Measurements from ENCODE around the gene PPL. TPM values are rescaled to one million over a fixed set of nuclear protein-coding genes. Genes with fewer than 3 reads are reported as not detected.
"Not testable (repeated sequence)": the region's sequence is repeated elsewhere in the genome, so short reads cannot be mapped to it uniquely, and the experiment has no call there.

The PPL gene
- total RNA-seq, 1 donor from 2014 or later, result 5.6 TPM

DNA sequence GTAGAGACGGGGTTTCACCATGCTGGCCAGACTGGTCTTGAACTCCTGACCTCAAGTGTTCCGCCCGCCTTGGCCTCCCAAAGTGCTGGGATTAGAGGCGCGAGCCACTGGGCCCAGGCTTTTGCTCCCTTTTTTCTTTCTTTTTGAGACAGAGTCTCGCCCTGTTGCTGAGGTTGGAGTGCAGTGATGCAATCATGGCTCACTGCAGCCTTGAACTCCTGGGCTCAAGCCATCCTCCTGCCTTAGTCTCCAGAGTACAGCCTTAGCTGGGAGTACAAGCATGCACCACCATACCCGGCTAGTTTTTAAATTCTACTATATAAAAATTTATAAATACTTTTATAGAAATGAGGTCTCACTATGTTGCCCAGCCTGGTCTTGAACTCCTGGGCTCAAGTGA lies 26.6 kb upstream of the PPL start:
- intact Hi-C loops (cut with DNase I), result not testable (repeated sequence)

DNA sequence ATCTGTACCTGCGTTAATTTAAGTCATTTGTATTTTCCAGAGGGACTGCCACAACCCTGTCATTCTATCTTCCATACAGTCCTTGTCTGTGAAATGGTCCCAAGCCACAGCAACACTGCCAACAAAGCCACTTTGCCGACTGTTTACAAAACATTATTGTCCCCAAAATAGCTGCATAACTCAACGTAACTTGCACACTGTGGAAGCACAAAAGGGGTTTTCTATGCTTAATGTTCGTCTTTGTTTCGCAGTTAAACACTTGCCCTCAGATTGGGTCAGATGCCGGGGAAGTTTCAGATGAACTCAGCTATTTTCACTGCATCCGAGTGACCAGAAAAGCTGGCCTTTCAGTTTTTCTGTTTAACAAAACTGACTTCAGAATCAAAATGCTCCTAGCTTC lies 25.8 kb upstream of the PPL start:
- intact Hi-C loops (cut with DNase I), result no loop called here
- no peak for DNase-seq (ENCODE audit: low spot score)

More for the DNA sequence above, 26.6 kb upstream of the PPL start:
- not testable (repeated sequence) for DNase-seq (ENCODE audit: low spot score)

DNA sequence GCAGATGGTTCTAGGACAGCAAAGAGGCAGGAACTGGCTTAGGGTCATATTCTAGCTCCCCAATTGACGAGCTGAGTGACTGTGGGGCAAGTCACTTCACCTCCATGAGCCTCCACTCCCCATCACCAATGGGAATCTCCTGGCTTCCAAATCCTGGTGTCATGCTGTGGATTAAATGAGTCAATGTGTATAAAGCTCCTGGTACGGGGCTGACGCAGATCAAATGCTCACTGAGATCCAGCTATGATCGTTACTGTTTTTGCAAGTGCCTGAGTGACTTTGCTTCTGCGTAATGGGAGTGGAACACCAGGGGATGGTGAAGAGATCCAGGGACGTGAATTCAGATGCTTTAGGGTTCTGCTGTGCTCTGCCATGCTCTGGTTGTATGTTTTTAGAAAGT lies 23.6 kb upstream of the PPL start:
- intact Hi-C loops (cut with DNase I), result no loop called here

DNA sequence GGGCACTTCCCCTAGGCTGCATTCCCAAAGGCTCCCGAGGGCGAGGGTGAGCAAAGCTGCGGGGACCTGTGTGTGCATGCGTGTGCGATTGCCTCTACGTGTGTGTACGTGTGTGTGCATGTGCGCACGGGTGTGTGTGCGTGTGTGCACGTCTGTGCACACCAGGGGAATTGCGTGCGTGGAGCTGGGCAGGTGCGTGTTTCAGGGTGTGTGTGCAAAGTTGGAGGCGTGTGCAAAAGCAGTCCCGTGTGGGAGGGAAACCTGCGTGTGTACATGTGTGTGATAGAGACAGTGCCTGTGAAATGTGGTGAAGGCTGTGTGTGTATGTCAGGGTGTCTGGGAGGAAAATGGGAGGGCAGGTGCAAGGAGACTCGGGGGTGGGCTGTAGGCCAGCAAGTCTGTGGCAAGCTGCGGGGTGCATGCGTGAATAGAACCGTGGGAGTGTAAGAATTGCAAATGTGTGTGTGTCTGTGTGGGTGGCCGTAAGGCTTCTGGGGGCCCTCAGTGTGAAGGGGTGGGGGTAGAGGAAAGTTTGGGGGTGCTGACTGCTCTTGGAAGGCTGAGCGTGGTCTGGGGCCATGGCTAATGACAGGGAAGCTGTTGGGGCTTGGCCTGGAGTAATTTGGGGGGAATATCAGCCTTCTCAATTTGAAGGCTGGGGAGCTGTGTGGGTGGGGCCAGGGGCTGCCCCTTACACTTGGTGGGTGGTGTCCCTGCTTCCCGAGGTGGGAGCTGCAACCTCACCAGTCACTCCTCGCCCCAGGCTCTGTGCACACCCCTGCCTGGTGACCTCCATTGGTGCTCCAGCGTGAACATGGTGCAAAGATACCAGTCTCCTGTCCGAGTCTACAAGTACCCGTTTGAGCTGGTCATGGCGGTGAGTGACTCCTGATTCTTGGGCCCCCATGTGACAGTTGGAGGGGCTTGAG lies 21.8 kb upstream of the PPL start:
- intact Hi-C loops (cut with DNase I), result loop anchor here (5.0 to 10.0 kb wide), 6 partner anchors 111 to 334 kb away; partner anchors contain the start of genes ANKS3, DNAAF8, GLYR1 and MGRN1

More for the DNA sequence above, 23.6 kb upstream of the PPL start:
- no peak for DNase-seq (ENCODE audit: low spot score)

DNA sequence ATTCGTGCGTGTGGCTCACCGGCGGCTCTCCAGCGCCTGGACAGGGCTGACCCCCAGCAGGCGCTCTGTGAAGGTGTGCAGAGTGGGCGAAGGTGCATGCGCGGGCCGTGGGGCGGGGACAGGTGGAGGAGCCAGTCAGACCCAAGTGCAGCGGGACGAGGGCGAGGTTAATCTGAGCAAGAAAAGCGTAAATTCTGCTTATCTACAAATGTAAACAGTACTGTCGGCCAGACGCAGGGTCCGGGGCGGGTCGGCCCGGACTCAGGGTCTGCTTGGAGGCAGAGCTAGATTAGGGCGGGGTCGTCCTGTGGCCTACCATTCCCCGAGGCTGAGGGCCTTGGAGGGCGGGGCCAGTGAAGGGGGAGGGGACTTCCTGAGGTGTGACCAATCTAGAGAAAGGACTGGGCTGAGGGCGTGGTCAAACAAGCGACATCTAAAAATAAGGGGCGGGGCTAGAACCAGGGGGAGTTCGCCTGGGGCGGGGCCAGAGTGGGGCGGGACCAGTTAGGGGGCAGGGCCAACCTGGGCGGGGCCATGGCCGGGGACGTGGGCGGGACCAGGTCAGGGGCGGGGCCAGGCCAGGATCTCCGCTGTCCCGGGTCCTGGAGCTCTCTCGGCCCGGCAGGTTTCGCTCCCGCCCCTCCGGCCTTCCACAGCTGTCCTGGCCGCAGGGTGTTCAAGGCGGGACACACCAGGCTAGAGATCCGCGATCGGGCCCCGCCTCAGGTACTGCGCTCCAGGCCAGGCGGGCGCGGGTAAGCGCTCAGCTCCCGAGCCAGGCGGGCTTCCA lies 21.0 kb upstream of the PPL start, which contains the start of gene SEC14L5:
SEC14L5 (plus strand) TSS at position 611 of the 790 bp plus-strand sequence. CDS start 994 bp downstream, outside the sequence.
- DNase-seq (ENCODE audit: low spot score), result peak; percentile 99
- intact Hi-C loops (cut with DNase I), result loop anchor here (5.0 to 10.0 kb wide), 6 partner anchors 111 to 333 kb away; partner anchors contain the start of genes ANKS3, DNAAF8, GLYR1 and MGRN1

More for the DNA sequence above, 21.8 kb upstream of the PPL start:
- DNase-seq (ENCODE audit: low spot score), result no peak

DNA sequence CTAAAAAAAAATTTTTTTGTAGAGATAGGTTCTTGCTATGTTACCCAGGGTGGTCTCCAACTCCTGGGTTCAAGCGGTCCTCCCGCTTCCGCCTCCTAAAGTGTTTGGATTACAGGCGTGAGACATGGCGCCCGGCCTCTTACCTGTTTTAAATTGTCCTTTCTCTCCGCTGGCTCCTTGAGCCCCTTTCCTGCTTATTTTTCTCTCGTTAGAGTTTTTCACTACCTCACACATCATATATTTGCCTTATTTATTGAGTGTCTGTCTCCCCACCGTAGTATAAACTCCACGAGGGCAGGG lies 20.4 kb upstream of the PPL start:
- no peak for DNase-seq (ENCODE audit: low spot score)
- intact Hi-C loops (cut with DNase I), result loop anchor here (5.0 to 10.0 kb wide), 6 partner anchors 110 to 333 kb away; partner anchors contain the start of genes ANKS3, DNAAF8, GLYR1 and MGRN1

DNA sequence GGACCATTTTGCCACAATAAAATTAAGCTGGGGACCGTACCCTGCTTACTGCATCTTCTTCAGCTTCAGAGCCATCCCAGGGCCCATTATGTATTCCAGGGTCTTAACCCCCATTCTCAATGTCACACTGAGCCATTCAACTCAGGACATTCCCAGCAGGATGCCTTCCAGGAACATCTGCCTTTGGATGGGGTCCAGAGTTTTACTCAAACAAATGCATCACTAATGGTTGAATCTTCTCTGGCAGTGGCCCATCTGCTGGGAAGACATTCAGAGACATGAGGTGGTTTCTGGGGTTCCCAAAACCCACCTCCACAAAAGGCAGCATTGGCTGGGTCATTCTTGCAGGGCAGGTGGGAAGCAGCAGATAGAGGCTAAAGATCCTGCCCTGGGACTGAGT lies 17.8 kb upstream of the PPL start:
- DNase-seq (ENCODE audit: low spot score), result no peak
- intact Hi-C loops (cut with DNase I), result loop anchor here (5.0 to 10.0 kb wide), 7 partner anchors 107 to 442 kb away; partner anchors contain the start of genes ANKS3, DNAAF8, GLYR1 and MGRN1

DNA sequence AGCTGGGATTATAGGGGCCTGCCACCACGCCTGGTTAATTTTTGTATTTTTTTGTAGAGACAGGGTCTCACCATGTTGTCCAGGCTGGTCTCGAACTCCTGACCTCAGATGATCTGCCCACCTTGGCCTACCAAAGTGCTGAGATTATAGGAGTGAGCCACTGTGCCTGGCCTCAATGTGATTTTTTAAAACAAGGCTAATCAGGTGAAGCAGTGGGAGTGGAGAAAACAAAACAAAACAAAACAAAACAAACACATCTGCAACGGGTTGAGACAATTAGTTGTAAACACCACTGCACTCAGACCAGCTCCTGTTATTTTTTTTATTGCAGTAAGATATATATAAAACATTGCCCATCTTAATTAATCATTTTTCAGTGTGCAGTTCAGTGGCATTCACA lies 14.6 kb upstream of the PPL start:
- intact Hi-C loops (cut with DNase I), result loop anchor here (5.0 to 10.0 kb wide), 5 partner anchors 147 to 439 kb away; partner anchors contain the start of genes ANKS3, DNAAF8, MGRN1 and ROGDI
- DNase-seq (ENCODE audit: low spot score), result not testable (repeated sequence)

DNA sequence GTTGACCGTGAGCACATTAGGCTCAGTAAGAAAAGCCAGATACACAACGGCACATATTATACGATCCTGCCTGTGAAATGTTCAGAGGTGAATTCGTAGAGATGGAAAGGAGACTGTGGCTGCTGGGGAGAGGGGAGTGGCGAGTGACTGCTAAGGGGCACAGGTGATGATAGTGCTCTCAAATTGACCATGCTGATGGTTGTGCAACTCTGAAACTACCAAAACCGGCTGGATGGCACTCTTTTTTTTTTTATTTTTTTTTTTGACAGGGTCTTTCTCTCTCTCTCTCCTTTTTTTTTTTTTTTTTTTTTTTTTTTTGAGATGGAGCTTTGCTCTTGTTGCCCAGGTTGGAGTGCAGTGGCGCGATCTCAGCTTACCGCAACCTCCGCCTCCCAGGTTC lies 13.0 kb upstream of the PPL start:
- DNase-seq (ENCODE audit: low spot score), result no peak
- intact Hi-C loops (cut with DNase I), result loop anchor here (5.0 to 10.0 kb wide), 5 partner anchors 145 to 438 kb away; partner anchors contain the start of genes ANKS3, DNAAF8, MGRN1 and ROGDI

DNA sequence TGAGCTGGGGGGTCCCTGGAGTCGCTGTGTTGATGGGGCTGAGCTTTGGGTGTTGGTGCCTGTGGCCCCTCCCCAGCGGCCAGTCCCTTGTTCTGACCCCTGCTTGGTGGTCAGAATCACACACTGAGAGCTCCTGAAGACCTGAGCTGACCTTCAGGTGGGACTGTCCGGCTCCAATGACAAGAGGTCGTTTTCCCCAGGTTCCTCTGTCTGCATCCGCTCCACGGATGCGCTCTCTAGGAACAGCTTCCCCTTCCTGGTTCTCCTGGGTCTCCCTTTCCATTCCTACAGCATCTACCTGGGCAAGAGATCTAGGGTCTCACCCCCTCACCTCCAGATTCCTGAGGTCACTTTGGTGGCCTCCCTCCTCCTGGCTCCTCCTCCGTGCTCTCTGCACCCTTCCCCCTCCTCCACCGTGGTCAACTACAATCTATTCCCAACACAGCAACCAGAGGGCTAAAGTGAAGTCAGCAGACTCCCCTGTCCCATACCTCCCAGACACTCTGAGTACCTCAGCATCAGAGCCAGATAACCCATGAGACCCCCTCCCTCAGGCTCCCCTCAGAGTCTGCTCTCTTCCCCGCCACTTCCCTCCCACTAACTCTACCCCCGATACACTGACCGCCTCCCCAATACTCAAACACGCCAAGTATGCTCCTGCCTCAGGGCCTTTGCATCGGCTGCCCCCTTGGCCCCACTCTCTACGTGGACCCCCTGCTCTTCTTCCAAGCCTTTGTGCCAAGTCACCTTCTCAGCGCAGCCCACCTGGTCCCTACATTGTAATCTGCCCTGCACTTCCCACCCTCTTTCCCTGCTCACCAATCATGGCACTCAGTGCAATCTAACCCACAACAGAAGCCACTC lies 12.2 kb upstream of the PPL start:
- intact Hi-C loops (cut with DNase I), result no loop called here
- no peak for DNase-seq (ENCODE audit: low spot score)

DNA sequence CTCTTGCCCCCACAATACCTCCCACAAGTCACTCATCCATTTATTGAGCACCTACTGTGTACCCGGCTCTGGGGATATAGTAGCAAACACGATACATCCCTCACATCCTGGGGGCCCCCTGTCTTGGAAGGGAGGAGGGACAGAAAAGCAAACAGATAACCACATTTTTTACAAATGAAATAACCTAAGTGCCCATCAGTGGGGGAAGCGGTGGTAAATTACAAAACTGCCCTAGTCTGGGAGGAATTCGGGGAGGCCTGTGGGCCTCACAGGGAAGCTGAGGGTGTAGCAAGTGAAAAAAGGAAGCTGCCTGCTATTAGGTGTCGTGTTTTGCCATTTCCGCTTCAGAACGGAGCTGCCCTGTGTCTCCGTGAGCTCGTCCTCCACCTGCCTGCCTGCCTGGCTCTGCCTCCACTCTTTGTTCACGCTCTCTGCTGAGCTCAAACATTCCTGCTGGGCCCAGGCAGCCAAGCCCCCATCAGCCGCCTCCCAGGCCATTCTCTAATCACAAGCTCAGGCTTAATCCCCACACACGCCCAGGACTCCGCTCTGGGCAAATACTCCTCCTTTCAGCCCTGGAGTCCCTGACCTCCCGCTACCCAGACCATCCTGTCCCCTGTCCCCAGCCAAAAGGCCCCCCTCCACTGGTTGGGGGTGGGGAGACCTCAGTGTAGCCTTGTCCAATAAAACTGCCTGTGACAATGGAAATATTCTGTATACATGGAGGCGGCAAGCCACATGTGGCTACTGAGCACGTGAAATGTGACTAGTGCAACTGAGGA lies 11.0 kb upstream of the PPL start:
- no peak for DNase-seq (ENCODE audit: low spot score)
- intact Hi-C loops (cut with DNase I), result no loop called here

DNA sequence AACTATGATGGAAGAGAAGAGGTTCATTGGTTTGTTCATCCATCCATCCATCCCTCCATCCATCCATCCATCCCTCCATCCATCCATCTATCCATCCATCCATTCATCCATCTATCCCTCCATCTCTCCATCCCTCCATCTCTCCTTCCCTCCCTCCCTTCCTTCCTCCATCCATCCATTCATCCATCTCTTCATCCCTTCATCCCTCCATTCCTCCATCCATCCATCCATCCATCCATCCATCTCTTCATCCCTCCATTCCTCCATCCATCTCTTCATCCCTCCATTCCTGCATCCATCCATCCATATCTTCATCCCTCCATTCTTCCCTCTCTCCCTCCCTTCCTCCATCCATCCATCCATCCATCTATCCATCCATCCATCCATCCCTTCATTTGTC lies 10.0 kb upstream of the PPL start:
- no peak for DNase-seq (ENCODE audit: low spot score)
- intact Hi-C loops (cut with DNase I), result no loop called here

DNA sequence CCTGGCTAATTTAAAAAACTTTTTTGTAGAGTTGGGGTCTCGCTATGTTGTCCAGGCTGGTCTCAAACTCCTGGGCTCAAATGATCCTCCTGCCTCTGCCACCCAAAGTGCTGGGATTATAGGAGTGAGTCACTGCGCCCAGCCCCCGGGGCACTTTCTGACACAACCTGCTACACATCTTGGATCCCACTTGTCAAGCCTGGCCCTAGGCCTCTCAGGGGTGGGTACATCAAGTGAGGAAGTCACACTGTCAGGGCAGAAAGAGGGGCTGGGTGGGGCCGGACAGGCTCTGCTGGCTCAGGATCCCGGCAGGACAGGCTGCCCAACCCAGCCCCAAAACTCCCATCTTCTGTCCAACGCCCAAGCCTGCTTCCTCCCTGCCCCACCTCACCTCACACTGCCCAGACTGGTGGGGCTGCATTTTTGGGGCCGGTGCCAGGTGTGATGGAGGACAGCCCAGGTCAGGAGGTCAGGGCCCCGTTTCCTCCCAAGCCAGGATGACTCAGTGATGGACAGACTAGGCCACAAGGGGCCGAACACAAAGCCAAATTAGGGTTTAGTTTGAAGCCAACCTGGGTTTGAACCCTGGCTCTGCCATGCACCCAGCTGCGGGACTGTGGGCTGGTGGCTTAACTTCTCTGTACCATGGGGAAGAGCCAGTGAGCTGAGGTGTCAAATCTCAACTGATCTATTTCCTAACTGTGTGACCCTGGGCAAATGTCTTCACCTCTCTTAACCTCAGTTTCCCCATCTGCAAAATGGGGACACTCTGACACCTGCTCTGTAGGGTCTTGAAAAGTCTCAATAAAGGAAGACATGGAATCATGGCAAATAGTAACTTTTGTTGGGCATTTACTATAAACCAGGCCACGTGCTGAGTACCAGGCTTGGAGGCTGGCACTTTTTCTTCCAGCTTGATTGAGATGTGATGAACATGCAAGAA lies 8.9 kb upstream of the PPL start:
- intact Hi-C loops (cut with DNase I), result no loop called here
- DNase-seq (ENCODE audit: low spot score), result no peak

DNA sequence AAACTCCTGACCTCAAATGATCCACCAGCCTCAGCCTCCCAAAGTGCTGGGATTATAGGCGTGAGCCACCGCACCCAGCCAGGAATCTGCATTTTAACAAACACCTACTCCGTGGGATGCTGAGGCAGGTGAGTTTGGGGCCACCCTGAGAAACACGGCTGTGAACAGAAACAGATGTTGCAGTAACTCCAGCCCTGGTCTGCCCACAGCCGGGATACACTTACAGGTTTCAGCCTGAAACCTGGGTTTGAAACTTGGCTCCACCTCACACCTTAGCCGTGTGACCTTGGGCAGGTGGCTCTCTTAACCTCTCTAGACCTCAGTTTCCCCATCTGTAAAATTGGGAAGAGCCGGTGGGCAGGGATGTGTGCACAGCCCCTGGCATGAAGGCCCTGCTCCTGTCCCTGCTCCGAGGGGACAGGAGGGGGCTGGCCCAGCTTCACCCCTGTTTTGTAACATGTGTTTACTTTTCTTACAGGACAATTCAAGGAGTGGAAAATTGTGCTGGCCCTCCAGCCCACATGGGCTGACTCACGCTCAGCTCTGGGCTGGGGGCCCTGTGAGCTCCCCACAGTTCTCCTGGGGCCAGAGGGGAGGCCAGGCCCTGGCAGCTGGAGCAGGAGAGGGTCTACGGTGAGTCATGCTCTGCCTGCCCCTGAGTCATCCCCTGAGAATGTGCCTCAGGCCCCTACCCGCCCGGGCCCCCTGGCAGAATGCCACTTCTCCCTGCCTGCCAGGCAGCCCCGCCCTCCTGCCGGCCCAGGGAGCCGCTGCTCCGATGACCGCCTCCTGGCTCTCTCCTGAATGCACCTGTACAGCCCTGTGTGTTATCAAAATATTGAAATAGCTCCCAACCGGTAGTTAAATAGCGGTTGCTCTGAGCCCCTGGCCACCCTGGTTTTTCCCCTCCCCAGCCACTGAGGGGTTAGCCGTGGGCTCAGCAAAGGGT lies 7.7 kb upstream of the PPL start:
- intact Hi-C loops (cut with DNase I), result no loop called here
- DNase-seq (ENCODE audit: low spot score), result peak; percentile 91

DNA sequence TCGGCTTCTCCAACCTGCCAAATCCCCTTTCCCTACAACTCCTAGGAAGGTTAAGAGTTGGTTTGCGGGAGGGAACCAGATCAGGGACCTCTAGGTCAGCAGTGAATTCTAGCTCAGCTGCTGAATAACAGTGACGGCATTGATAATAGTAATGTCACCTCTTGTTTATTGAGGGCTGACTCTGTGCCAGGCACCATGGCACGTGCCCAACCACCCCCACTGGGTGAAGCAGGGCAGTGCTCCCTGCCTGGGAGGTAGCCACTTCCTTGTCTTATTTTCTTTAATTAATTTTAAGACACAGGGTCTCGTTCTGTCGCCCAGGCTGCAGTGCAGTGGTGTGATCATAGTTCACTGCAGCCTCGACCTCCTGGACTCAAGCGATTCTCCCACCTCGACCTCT lies 5.5 kb upstream of the PPL start:
- intact Hi-C loops (cut with DNase I), result no loop called here
- no peak for DNase-seq (ENCODE audit: low spot score)

DNA sequence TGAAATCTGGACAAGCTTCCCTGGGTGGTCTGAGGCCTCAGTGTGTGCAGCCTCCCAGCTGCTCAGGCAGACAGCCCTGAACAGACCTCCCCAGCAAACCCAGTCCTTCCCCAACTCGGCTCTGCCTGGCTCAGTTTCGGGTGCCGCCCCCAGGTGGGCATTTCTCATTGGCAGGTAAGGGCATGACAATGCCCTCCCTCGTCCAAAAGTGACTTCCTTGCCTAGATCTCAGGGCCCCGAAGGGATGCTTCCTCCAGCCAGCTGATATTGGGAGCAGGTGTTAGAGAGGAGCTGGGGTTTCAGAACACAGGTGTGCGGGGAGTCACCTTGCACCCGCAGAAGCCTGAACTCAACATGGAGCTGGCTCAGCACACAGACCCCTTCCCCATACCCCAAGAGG lies 3.8 kb upstream of the PPL start:
- no peak for DNase-seq (ENCODE audit: low spot score)
- intact Hi-C loops (cut with DNase I), result no loop called here

Measured in cardiac septum (tissue), 1 donor.